A204.1 (cell line): Measurements from ENCODE around the gene CRYZ.
"Not testable (repeated sequence)": the region's sequence is repeated elsewhere in the genome, so short reads cannot be mapped to it uniquely, and the experiment has no call there.

Source experiments
- FAIRE-seq: peaks from 2 replicates; lab custom pipeline; 2012; peaks lifted over from hg19 to GRCh38; lab: Jason Lieb, UNC

CRYZ gene

GRCh38 chr1:74679811-74680210, 53.0 kb downstream of the CRYZ start:
- FAIRE-seq, result no peak

- FAIRE-seq, result no peak
Measured at GRCh38 chr1:74677926-74678325, 54.9 kb downstream of the CRYZ start.

- FAIRE-seq, result no peak
Measured at GRCh38 chr1:74674278-74675048, 58.4 kb downstream of the CRYZ start.

GRCh38 chr1:74673351-74674111, 59.3 kb downstream of the CRYZ start, which contains the start of gene ERICH3:
Gene ERICH3 (minus strand): TSS chr1:74673792. CDS start chr1:74673519, 273 bp downstream.
- FAIRE-seq, result no peak

GRCh38 chr1:74670866-74671265, 62.0 kb downstream of the CRYZ start:
- not testable (repeated sequence) for FAIRE-seq
